Gastrocnemius medialis (tissue), 4 donors: ENCODE data around the gene ALDH3A1.

Source experiments
- CTCF ChIP-seq, 5 experiments: fragments of 450-650 bp in 3 of 5; fragments of 200-600 bp in 2 of 5; sonication (generic) in 2 of 5; IDR thresholded peaks in 4 of 5; conservative IDR thresholded peaks in 1 of 5; 1 replicate in 4 of 5; 2 replicates in 1 of 5; pipeline ENCODE4 v1.5.1; 2016 to 2019; ENCODE audit warnings: antibody characterized with exemption in 5 of 5, mild to moderate bottlenecking in 3 of 5, moderate library complexity in 3 of 5
- POLR2A ChIP-seq, 2 donors: fragments of 450-650 bp; IDR thresholded peaks; one replicate each; pipeline ENCODE4 v1.6.1; 2017; ENCODE audit warnings: antibody characterized with exemption in 2 of 2, mild to moderate bottlenecking in 2 of 2, moderate library complexity in 2 of 2

DNA sequence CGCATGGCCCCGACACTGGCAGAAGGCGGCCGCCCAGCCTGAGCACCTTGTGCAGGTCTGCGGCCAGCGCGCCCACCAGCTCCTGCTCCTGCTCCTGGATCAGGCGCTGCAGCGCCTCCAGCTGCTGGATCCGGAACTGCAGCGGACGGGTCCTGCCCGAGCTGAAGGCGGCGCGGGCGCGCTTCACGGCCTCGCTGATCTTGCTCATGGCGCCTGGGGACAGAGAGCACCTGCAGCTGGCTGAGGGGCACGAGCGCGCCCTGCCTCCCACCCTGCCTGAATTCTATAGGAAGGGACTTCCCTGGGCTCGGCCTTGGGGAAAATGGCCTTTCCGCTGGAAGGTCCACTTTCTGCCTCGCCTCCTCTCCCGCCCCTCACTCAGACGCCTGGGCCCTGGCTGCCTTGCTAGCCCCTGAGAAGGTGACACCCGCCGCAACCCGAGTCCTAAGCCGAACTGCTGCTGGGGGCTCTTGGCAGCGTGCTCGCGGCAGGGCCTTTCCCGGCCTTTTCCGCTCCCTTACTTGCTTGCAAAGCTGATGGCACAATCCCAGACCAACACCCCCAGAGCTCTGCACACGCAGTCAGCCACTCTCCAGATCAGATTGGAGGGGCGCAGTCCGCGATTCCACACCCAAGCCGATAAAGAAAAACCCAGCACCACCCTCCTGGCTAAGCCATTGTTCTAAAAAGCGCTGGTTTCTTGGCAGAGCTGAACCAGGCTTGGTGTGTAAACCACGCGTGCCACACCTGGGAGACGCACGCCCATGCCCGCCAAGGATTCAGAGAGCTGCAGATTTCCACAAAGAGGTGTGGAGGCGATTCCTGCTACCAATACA, 3.0 kb downstream of the ALDH3A1 start:
- TF ChIP-seq CTCF (IDR thresholded peaks at IDR 0.05 in 4 of 5, conservative IDR thresholded peaks at IDR 0.05 in 1 of 5) = peak; percentile 81 to 97 (median 92)
- no peak for TF ChIP-seq POLR2A (IDR thresholded peaks at IDR 0.05)
